Upper lobe of right lung (tissue), 1 donor: ENCODE results near the gene SDC1. TPM values are rescaled to one million over a fixed set of nuclear protein-coding genes. Genes with fewer than 3 reads are reported as not detected.
A peak's percentile ranks its signal among the peaks of the same experiment; 100 is the strongest.

ENCODE experiments used
- ATAC-seq: fragments of 200-7000 bp; cut with Tn5 transposase; one replicate; pipeline ENCODE4 v1.9.1; 2020; ENCODE audit warnings: mild to moderate bottlenecking, moderate library complexity
- DNase-seq: peaks from one replicate; pipeline ENCODE4 v3.0.0-alpha.2; 2020
- H3K27ac ChIP-seq: fragments of 200-600 bp; one replicate; pipeline ENCODE4 v1.8.0; 2022
- H3K27me3 ChIP-seq: fragments of 200-600 bp; one replicate; pipeline ENCODE4 v1.8.0; 2022; ENCODE audit warnings: mild to moderate bottlenecking
- H3K36me3 ChIP-seq: fragments of 200-600 bp; one replicate; pipeline ENCODE4 v1.8.0; 2022
- H3K4me1 ChIP-seq: fragments of 200-600 bp; one replicate; pipeline ENCODE4 v1.8.0; 2022
- H3K4me3 ChIP-seq: fragments of 200-600 bp; one replicate; pipeline ENCODE4 v1.8.0; 2022; ENCODE audit warnings: mild to moderate bottlenecking
- H3K9me3 ChIP-seq: fragments of 200-600 bp; one replicate; pipeline ENCODE4 v1.8.0; 2022
- CTCF ChIP-seq: fragments of 200-600 bp; IDR thresholded peaks from one replicate; pipeline ENCODE4 v1.8.0; 2022; ENCODE audit warnings: antibody characterized with exemption
- intact Hi-C: fragments of 100-400 bp; cut with DNase I; formaldehyde crosslinking; loops from one replicate; pipeline ENCODE4 v1.11.0; 2022
- total RNA-seq: library from RNA; stranded (reverse); fragmentation: NEBNext Ultra II Directional; extraction: Animal tissue kit (Norgen Biotek cat#: 25700); gene quantifications from one replicate; pipeline ENCODE4 v1.2.1, GENCODE V29; 2021
- donor health status: DM: no; HTN: yes; CAD: no; lungs with severe emphysema.

SDC1 gene
- total RNA-seq, 1 donor from 2014 or later = 148 TPM

- ATAC-seq (peak; percentile 2), DNase-seq (peak; percentile 66)
- Histone ChIP-seq H3K4me1 (peaks cover 16% of the 10 kb centered on the region), H3K27ac (peak overlapping the region; percentile 60), H3K36me3 (no peaks in the 10 kb centered on the region), H3K9me3 (no peaks in the 10 kb centered on the region), H3K4me3 (no peak overlapping the region), H3K27me3 (no peaks in the 10 kb centered on the region)
- intact Hi-C loops = no loop called here
- no peak for TF ChIP-seq CTCF
Observed at GRCh38 chr2:20213651-20214565, 11.0 kb downstream of the SDC1 start.

GRCh38 chr2:20212871-20213503, 11.9 kb downstream of the SDC1 start:
- intact Hi-C loops = no loop called here
- TF ChIP-seq CTCF = no peak
- H3K4me3 ChIP-seq = no peak overlapping the region
- DNase-seq = peak; percentile 89
- ATAC-seq = peak; percentile 71
- H3K27ac ChIP-seq = peak overlapping the region; percentile 60
- peaks cover 23% of the 10 kb centered on the region for H3K4me1 ChIP-seq
- no peaks in the 10 kb centered on the region for H3K9me3 ChIP-seq
- H3K36me3 ChIP-seq = no peaks in the 10 kb centered on the region
- H3K27me3 ChIP-seq = no peaks in the 10 kb centered on the region

- Histone ChIP-seq H3K4me3 (no peak overlapping the region), H3K4me1 (peaks cover 28% of the 10 kb centered on the region), H3K9me3 (no peaks in the 10 kb centered on the region), H3K36me3 (no peaks in the 10 kb centered on the region), H3K27me3 (no peaks in the 10 kb centered on the region), H3K27ac (peak overlapping the region; percentile 60)
- no peak for TF ChIP-seq CTCF
- intact Hi-C loops = no loop called here
- DNase-seq = peak; percentile 59
- ATAC-seq = no peak
Observed at GRCh38 chr2:20212459-20212870, 12.5 kb downstream of the SDC1 start.

DNA sequence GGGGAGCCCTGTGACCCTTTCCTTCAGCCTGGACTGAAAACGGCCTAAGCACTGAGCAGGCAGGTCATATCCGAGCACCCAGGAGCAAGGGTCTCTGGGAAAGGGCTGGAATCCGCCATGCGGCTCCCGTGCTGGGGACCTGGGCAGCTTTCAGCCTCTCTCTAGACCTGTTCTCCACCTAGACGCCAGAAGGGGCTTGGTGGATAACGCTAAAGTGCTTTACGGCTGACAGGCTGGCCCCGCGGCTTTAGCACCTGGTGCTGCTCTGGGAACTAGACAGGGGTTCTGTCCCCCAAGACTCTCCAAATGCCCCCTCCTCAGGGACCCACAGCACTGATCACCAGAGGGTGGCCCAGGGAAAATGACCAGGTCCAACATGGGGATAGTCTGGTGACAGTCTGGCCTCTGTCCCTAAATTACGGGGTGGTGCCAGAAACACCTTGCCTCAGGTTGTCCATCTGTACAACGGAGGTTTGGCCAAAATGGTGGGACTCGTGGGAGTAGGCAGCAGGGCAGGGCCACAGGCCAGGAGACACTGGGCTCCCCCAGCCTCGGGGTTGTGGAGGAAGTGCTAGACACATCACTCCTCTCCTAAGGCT, 13.0 kb downstream of the SDC1 start:
- DNase-seq (no peak), ATAC-seq (no peak)
- H3K9me3 ChIP-seq = no peaks in the 10 kb centered on the region
- peak overlapping the region; percentile 60 for H3K27ac ChIP-seq
- no peaks in the 10 kb centered on the region for H3K27me3 ChIP-seq
- TF ChIP-seq CTCF = no peak
- peaks cover 33% of the 10 kb centered on the region for H3K4me1 ChIP-seq
- no peaks in the 10 kb centered on the region for H3K36me3 ChIP-seq
- no peak overlapping the region for H3K4me3 ChIP-seq
- intact Hi-C loops = no loop called here

- peak; percentile 61 for DNase-seq
- H3K4me1 ChIP-seq = peaks cover 34% of the 10 kb centered on the region
- intact Hi-C loops = no loop called here
Observed at GRCh38 chr2:20211420-20211819, 13.5 kb downstream of the SDC1 start.

More at GRCh38 chr2:20211420-20211819, 13.5 kb downstream of the SDC1 start:
- Histone ChIP-seq H3K4me3 (no peak overlapping the region), H3K27ac (peak overlapping the region; percentile 11), H3K36me3 (no peaks in the 10 kb centered on the region), H3K27me3 (no peaks in the 10 kb centered on the region), H3K9me3 (no peaks in the 10 kb centered on the region)
- ATAC-seq = no peak
- no peak for TF ChIP-seq CTCF
